HepG2 (cell line): ENCODE measurements around the gene MAPK4. TPM values are rescaled to one million over a fixed set of nuclear protein-coding genes. Genes with fewer than 3 reads are reported as not detected.

Experiments
- ATAC-seq: fragments of 200-7000 bp; cut with Tn5 transposase; 3 replicates; pipeline ENCODE4 v1.9.1; 2020; ENCODE audit warnings: mild to moderate bottlenecking, moderate library complexity
- BruUV-seq: library from RNA; stranded (reverse); fragments of 400-500 nt; replicated peaks from 2 replicates; lab custom pipeline; 2021; lab: Mats Ljungman, UMichigan
- CTCF ChIA-PET: fragments of 300-600 bp; formaldehyde crosslinking; extraction: SDS; loops from one replicate; lab custom pipeline; 2021; ENCODE audit warnings: low total read pairs, inconsistent platforms, low intra/inter-chr PET ratio; lab: Yijun Ruan, JAX
- POLR2A ChIA-PET: fragments of 350-600 bp; sonication (Branson Sonifier 250); formaldehyde crosslinking; loops from one replicate; lab custom pipeline; 2020; ENCODE audit warnings: antibody characterized with exemption, inconsistent platforms; lab: Yijun Ruan, JAX
- DNase-seq: peaks from one replicate; pipeline ENCODE4 v3.0.0-alpha.2; 2015; ENCODE audit warnings: low spot score
- FAIRE-seq: peaks from 3 replicates; lab custom pipeline; 2011; peaks lifted over from hg19 to GRCh38; lab: Jason Lieb, UNC
- H2AFZ ChIP-seq: one replicate; pipeline ENCODE4 v1.6.1; 2011; ENCODE audit warnings: low read length, inconsistent platforms
- H3K27ac ChIP-seq: fragments of 300-600 bp; 3 replicates; pipeline ENCODE4 v1.8.0; 2011; ENCODE audit warnings: mixed run types, mild to moderate bottlenecking, mixed read lengths, low read length, inconsistent platforms; ENCODE audit not compliant: insufficient read depth; ENCODE audit errors: extremely low read length
- H3K27me3 ChIP-seq, 2 experiments: fragments of 200-600 bp in 1 of 2; 2 replicates in 1 of 2; 3 replicates in 1 of 2; pipeline versions ENCODE4 v1.6.0 to v1.8.0; 2011; ENCODE audit warnings: low read length in 2 of 2, mild to moderate bottlenecking in 2 of 2, moderate library complexity in 2 of 2, inconsistent platforms in 1 of 2; ENCODE audit not compliant: insufficient read depth in 2 of 2, control insufficient read depth in 1 of 2
- H3K36me3 ChIP-seq, 2 experiments: fragments of 200-600 bp in 1 of 2; replicated peaks in 1 of 2; 2 replicates in 1 of 2; 3 replicates in 1 of 2; pipeline versions ENCODE4 v1.5.1 to v1.8.0; 2011; ENCODE audit warnings: low read length in 2 of 2, inconsistent platforms in 1 of 2; ENCODE audit not compliant: insufficient read depth in 2 of 2, control insufficient read depth in 1 of 2
- H3K4me1 ChIP-seq: 2 replicates; pipeline ENCODE4 v1.5.1; 2012; ENCODE audit warnings: low read length, inconsistent platforms; ENCODE audit not compliant: insufficient read depth
- H3K4me2 ChIP-seq: 2 replicates; pipeline ENCODE4 v1.6.0; 2011; ENCODE audit warnings: low read depth, low read length, inconsistent platforms
- H3K4me3 ChIP-seq, 3 experiments: fragments of 200-600 bp in 1 of 3; sonication (generic), shearing (Covaris generic) in 1 of 3; replicated peaks in 1 of 3; 2 replicates each; pipeline ENCODE4 v1.5.1; 2011 to 2016; ENCODE audit warnings: low read length in 3 of 3, inconsistent platforms in 2 of 3, low read depth in 2 of 3, mild to moderate bottlenecking in 2 of 3, control low read depth in 1 of 3, mixed read lengths in 1 of 3; ENCODE audit not compliant: insufficient read depth in 1 of 3
- H3K79me2 ChIP-seq: one replicate; pipeline ENCODE4 v1.6.1; 2011; ENCODE audit warnings: low read length, inconsistent platforms; ENCODE audit not compliant: insufficient read depth
- H3K9ac ChIP-seq: 2 replicates; pipeline ENCODE4 v1.6.0; 2011; ENCODE audit warnings: mild to moderate bottlenecking, low read depth, low read length, inconsistent platforms; ENCODE audit not compliant: insufficient read depth
- H3K9me3 ChIP-seq: 2 replicates; pipeline ENCODE4 v1.5.1; 2012; ENCODE audit warnings: mild to moderate bottlenecking, low read length
- H4K20me1 ChIP-seq: 2 replicates; pipeline ENCODE4 v1.6.0; 2011; ENCODE audit warnings: inconsistent platforms, mild to moderate bottlenecking, low read length, moderate library complexity; ENCODE audit not compliant: insufficient read depth
- GATAD2A ChIP-seq: IDR thresholded peaks from 2 replicates; pipeline ENCODE4 v1.6.1; 2016
- KLF11 ChIP-seq: IDR thresholded peaks from 2 replicates; pipeline ENCODE4 v1.6.1; 2016; ENCODE audit warnings: missing compliant biosample characterization
- NAIF1 ChIP-seq: sonication (generic); formaldehyde crosslinking; IDR thresholded peaks from 2 replicates; pipeline ENCODE4 v1.5.0; 2020; ENCODE audit warnings: mild to moderate bottlenecking, missing genetic modification reagents, borderline replicate concordance
- NFE2 ChIP-seq: sonication (generic); formaldehyde crosslinking; IDR thresholded peaks from 2 replicates; pipeline ENCODE4 v1.4.0; 2020; ENCODE audit warnings: missing genetic modification reagents
- STAG1 ChIP-seq: sonication (generic); formaldehyde crosslinking; IDR thresholded peaks from 2 replicates; pipeline ENCODE4 v1.4.0; 2020; ENCODE audit warnings: missing genetic modification reagents
- THAP7 ChIP-seq: sonication (generic); formaldehyde crosslinking; IDR thresholded peaks from 2 replicates; pipeline ENCODE4 v1.8.1; 2023; ENCODE audit warnings: mild to moderate bottlenecking, missing genetic modification reagents
- XBP1 ChIP-seq: sonication (generic); formaldehyde crosslinking; IDR thresholded peaks from 2 replicates; pipeline ENCODE4 v1.5.0; 2020; ENCODE audit warnings: missing genetic modification reagents
- YEATS4 ChIP-seq: sonication (generic); formaldehyde crosslinking; IDR thresholded peaks from 2 replicates; pipeline ENCODE4 v1.4.0; 2020; ENCODE audit warnings: missing genetic modification reagents, borderline replicate concordance
- ZNF253 ChIP-seq: sonication (generic); formaldehyde crosslinking; IDR thresholded peaks from 2 replicates; pipeline ENCODE4 v1.8.0; 2022; ENCODE audit warnings: mild to moderate bottlenecking, missing genetic modification reagents, borderline replicate concordance
- ZNF292 ChIP-seq: sonication (generic); formaldehyde crosslinking; IDR thresholded peaks from 2 replicates; pipeline ENCODE4 v1.8.1; 2022; ENCODE audit warnings: mild to moderate bottlenecking, low read depth, missing genetic modification reagents, borderline replicate concordance
- ZNF329 ChIP-seq: sonication (generic); formaldehyde crosslinking; IDR thresholded peaks from 2 replicates; pipeline ENCODE4 v1.9.0; 2021; ENCODE audit warnings: low read depth, mild to moderate bottlenecking, missing genetic modification reagents
- ZNF432 ChIP-seq: sonication (generic); formaldehyde crosslinking; IDR thresholded peaks from 2 replicates; pipeline ENCODE4 v1.5.0; 2020; ENCODE audit warnings: missing genetic modification reagents, mild to moderate bottlenecking, borderline replicate concordance
- ZNF776 ChIP-seq: sonication (generic); formaldehyde crosslinking; IDR thresholded peaks from 2 replicates; pipeline ENCODE4 v1.4.0; 2020; ENCODE audit warnings: mild to moderate bottlenecking, missing genetic modification reagents
- WGBS: methylation state at CpG from one replicate; pipeline ENCODE4 v1.1.6; 2017; ENCODE audit warnings: low lambda C conversion rate; 5-methylcytosine and 5-hydroxymethylcytosine counted together
- in situ Hi-C: cut with HindIII; loops from 2 replicates; pipeline ENCODE4 v1.10.0; 2017; ENCODE audit warnings: low pct_unique_long_range_greater_than_20kb; ENCODE audit not compliant: extremely low pct_ligation_motif_present
- intact Hi-C: fragments of 100-400 bp; cut with micrococcal nuclease; formaldehyde crosslinking; loops from one replicate; pipeline ENCODE4 v1.10.0; 2022; ENCODE audit not compliant: unreplicated experiment
- polyA plus RNA-seq, 8 experiments: library from polyadenylated mRNA; depleted of rRNA in 3 of 8; stranded (reverse) in 7 of 8; unstranded in 1 of 8; fragments of >200 nt; fragmentation: Illumina TruSeq in 4 of 8; extraction: Trizol in 4 of 8; gene quantifications; 2 replicates each; pipeline versions ENCODE4 v1.2.1 to v1.2.3, GENCODE V29; 2011 to 2016; ENCODE audit warnings: low read depth in 4 of 8, missing spikeins in 1 of 8, mixed read lengths in 1 of 8; ENCODE audit not compliant: insufficient read depth in 1 of 8
- total RNA-seq, 5 experiments: library from RNA; depleted of rRNA; stranded (reverse); fragments of >200 nt; fragmentation: Illumina TruSeq; extraction: Trizol; gene quantifications; 2 replicates each; pipeline ENCODE4 v1.2.3, GENCODE V29; 2016; ENCODE audit warnings: low read depth in 1 of 5

The MAPK4 gene
- total and polyA plus RNA-seq, 2 of the 13 experiments (the other 11 are each of a cell fraction or from before 2014, with no cell fraction given) = not detected

DNA sequence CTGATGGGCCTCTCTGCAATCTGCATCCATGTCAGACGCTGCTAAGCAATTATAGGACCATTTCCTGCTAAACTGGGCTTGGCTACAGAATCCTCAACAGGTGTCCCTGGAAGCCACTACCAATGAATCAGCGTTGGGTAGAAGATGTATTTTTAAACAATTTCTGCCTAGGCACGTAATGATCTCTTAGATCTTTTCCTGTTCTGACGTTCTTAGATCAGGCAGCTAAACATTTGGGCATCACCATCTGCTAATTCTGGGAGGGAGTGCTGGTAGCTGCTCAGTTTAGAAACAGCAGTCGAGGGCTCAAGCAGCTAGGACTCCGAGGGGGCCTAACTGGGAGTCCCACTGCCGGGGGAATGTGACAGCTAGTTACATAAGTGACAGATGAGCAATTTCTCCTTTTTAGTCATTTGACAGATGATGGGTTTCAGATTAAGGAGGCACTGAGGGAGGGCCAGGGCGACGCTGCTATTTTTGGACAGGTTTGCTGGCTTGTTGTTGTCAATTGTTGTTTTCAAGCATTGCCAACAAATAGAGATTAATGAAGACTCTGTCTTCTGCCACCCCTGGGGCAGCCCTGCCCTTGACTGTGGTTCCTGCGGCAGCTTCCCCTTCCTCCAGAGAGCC lies 167.2 kb downstream of the MAPK4 start:
- FAIRE-seq (no peak), ATAC-seq (no peak), DNase-seq (no peak)
- no TSS peak for BruUV-seq
- Histone ChIP-seq H3K36me3 (no peaks in the 10 kb centered on the region), H3K27ac (no peak overlapping the region), H3K9ac (no peak overlapping the region), H3K4me3 (no peak overlapping the region), H3K4me2 (no peak overlapping the region), H3K79me2 (no peaks in the 10 kb centered on the region), H2AFZ (no peak overlapping the region), H4K20me1 (no peaks in the 10 kb centered on the region), H3K9me3 (no peaks in the 10 kb centered on the region), H3K27me3 (no peaks in the 10 kb centered on the region; a peak in 2 of 5 replicates), H3K4me1 (no peaks in the 10 kb centered on the region)
- WGBS = 48% methylated on average over 8 of the region's 10 CpGs
- intact Hi-C loops = no loop called here
- TF ChIP-seq NFE2 (no peak), STAG1 (CRISPR knock-in tag) (no peak), NAIF1 (CRISPR knock-in tag) (no peak), ZNF253 (CRISPR knock-in tag) (no peak), ZNF432 (no peak), ZNF292 (CRISPR knock-in tag) (no peak), YEATS4 (CRISPR knock-in tag) (no peak), KLF11 (CRISPR knock-in tag) (no peak), XBP1 (CRISPR knock-in tag) (no peak), THAP7 (CRISPR knock-in tag) (no peak), ZNF329 (no peak), ZNF776 (CRISPR knock-in tag) (no peak), GATAD2A (CRISPR knock-in tag) (no peak)
- CTCF ChIA-PET = no interaction called here
- in situ Hi-C loops = no loop called here
- POLR2A ChIA-PET = no interaction called here
